ENCODE data around the gene GTF2F2. TPM values are rescaled to one million over a fixed set of nuclear protein-coding genes. Genes with fewer than 3 reads are reported as not detected.
A peak's percentile ranks its signal among the peaks of the same experiment; 100 is the strongest.

GTF2F2 gene
- polyA plus RNA-seq, 1 donor (not counting 4 experiments of a cell fraction or from before 2014, with no cell fraction given) = 55.5 TPM

DNA sequence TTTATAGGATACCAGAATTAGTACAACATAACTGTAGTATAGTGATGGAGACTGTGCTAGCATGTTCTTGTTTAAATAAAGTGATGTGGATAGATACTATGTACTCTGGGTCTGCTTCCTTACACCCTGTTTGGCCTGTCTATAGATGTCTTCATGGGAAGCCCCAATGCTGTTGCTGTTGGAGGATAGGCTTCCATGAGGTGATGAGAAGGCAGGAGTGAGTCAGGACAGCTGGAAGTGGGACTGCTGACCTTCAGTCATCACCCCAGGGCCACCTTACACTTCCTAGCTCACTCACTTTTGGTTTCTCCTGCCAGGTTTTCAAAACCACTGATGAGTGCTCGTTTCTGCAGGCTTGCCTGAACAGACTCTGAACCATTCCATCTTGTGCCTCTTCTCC, 76.3 kb downstream of the GTF2F2 start:
- H3K27ac ChIP-seq (ENCODE audit: control insufficient read depth, insufficient read depth, low read length) = peak overlapping the region; percentile 60

GRCh38 chr13:45198041-45198440, 77.7 kb downstream of the GTF2F2 start:
- H3K79me2 ChIP-seq (ENCODE audit: control insufficient read depth, insufficient read depth, low read length) = peaks cover 44% of the 10 kb centered on the region
- no peak overlapping the region for H3K4me2 ChIP-seq (ENCODE audit: control insufficient read depth, extremely low read depth, insufficient read depth, low read depth, low read length)
- TF ChIP-seq CTCF (optimal IDR thresholded peaks at IDR 0.05 in 1 of 3, IDR thresholded peaks at IDR 0.05 in 1 of 3, conservative IDR thresholded peaks at IDR 0.05 in 1 of 3; ENCODE audit: extremely low read depth in 1 of 3, insufficient read depth in 2 of 3, low read length in 3 of 3) (no peak), EZH2 (IDR thresholded peaks at IDR 0.05; ENCODE audit: low read length) (no peak)
- H3K9me1 ChIP-seq (ENCODE audit: control insufficient read depth, extremely low read depth, insufficient read depth, low read length) = no peaks in the 10 kb centered on the region
- H2AFZ ChIP-seq (ENCODE audit: control insufficient read depth, low read length) = no peak overlapping the region
- H3K36me3 ChIP-seq (ENCODE audit: control insufficient read depth in 2 of 2, extremely low read depth in 1 of 2, insufficient read depth in 2 of 2, low read length in 2 of 2) = peaks cover 3 to 5% of the 10 kb centered on the region in 2 experiments
- no peak for FAIRE-seq
- H3K9ac ChIP-seq (ENCODE audit: control insufficient read depth, extremely low read depth, insufficient read depth, low read length) = no peak overlapping the region
- no peaks in the 10 kb centered on the region for H3K27me3 ChIP-seq (ENCODE audit: control insufficient read depth, extremely low read depth, insufficient read depth, low read length)
- peak overlapping the region; percentile 7 for H3K27ac ChIP-seq (ENCODE audit: control insufficient read depth, insufficient read depth, low read length)
- DNase-seq (ENCODE audit: low read depth, low spot score) = no peak
- no peak overlapping the region for H3K4me3 ChIP-seq (ENCODE audit: control insufficient read depth in 2 of 3, extremely low read depth in 1 of 3, insufficient read depth in 2 of 3, low read depth in 1 of 3, low read length in 3 of 3)
- no peaks in the 10 kb centered on the region for H4K20me1 ChIP-seq (ENCODE audit: control insufficient read depth, extremely low read depth, insufficient read depth, low read length)
- peaks cover 48% of the 10 kb centered on the region for H3K4me1 ChIP-seq (ENCODE audit: control insufficient read depth, extremely low read depth, insufficient read depth, low read length)
- no peaks in the 10 kb centered on the region for H3K9me3 ChIP-seq (ENCODE audit: control insufficient read depth, low read depth, low read length)
- dilution Hi-C loops (cut with MboI; ENCODE audit: extremely low pct_ligation_motif_present, low sequenced_read_pairs) = no loop called here

More for the DNA sequence above, 76.3 kb downstream of the GTF2F2 start:
- peak overlapping the region; percentile 49 for H3K4me2 ChIP-seq (ENCODE audit: control insufficient read depth, extremely low read depth, insufficient read depth, low read depth, low read length)
- H3K9ac ChIP-seq (ENCODE audit: control insufficient read depth, extremely low read depth, insufficient read depth, low read length) = peak overlapping the region; percentile 20
- no peak overlapping the region for H3K4me3 ChIP-seq (ENCODE audit: control insufficient read depth in 2 of 3, extremely low read depth in 1 of 3, insufficient read depth in 2 of 3, low read depth in 1 of 3, low read length in 3 of 3)
- no peaks in the 10 kb centered on the region for H3K9me1 ChIP-seq (ENCODE audit: control insufficient read depth, extremely low read depth, insufficient read depth, low read length)
- H4K20me1 ChIP-seq (ENCODE audit: control insufficient read depth, extremely low read depth, insufficient read depth, low read length) = no peaks in the 10 kb centered on the region
- dilution Hi-C loops (cut with MboI; ENCODE audit: extremely low pct_ligation_motif_present, low sequenced_read_pairs) = no loop called here
- DNase-seq (ENCODE audit: low read depth, low spot score) = peak; percentile 38
- peaks cover 48% of the 10 kb centered on the region for H3K4me1 ChIP-seq (ENCODE audit: control insufficient read depth, extremely low read depth, insufficient read depth, low read length)
- H3K9me3 ChIP-seq (ENCODE audit: control insufficient read depth, low read depth, low read length) = no peaks in the 10 kb centered on the region
- peaks cover 39% of the 10 kb centered on the region for H3K79me2 ChIP-seq (ENCODE audit: control insufficient read depth, insufficient read depth, low read length)
- TF ChIP-seq EZH2 (IDR thresholded peaks at IDR 0.05; ENCODE audit: low read length) = no peak
- no peak for TF ChIP-seq CTCF (optimal IDR thresholded peaks at IDR 0.05 in 1 of 3, IDR thresholded peaks at IDR 0.05 in 1 of 3, conservative IDR thresholded peaks at IDR 0.05 in 1 of 3; ENCODE audit: extremely low read depth in 1 of 3, insufficient read depth in 2 of 3, low read length in 3 of 3)
- no peak overlapping the region for H2AFZ ChIP-seq (ENCODE audit: control insufficient read depth, low read length)
- peak; percentile 97 for FAIRE-seq
- peaks cover 2 to 5% of the 10 kb centered on the region in 2 experiments for H3K36me3 ChIP-seq (ENCODE audit: control insufficient read depth in 2 of 2, extremely low read depth in 1 of 2, insufficient read depth in 2 of 2, low read length in 2 of 2)
- H3K27me3 ChIP-seq (ENCODE audit: control insufficient read depth, extremely low read depth, insufficient read depth, low read length) = no peaks in the 10 kb centered on the region
